ENCODE data around the gene PAEP.

DNA sequence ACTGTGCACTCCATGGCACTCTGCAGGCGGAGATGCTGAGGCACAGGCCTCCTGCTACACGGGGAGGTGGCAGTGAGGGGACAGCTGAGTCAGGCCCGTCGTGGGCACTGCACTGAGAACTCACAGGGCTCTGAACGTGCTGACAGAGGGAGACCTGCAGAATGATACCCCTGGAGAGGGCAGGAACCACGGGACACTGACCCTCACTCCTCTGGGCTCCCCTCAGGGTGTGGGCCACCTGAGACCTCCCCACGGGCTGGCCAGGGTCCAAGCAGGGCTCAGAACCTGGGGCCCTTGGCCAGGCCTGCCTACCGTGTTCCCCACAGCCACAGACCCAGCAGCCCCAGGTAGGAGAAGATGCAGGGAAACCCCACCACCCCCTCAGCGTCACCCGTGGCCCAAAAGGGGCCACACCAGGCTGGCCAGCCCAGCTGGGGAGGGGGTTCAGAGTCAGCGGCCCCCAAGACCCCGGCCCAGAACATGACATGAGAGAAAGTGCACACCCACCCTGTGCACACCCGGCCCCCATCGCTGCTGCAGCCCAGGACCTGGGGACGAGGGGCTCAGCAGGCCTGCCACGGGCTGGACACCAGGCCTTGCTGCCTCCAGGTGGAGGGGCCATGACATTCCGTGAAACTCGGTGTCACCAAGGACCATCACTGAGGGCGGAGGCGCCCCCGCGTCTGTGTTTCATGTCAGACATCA is 46.9 kb downstream of the PAEP start:
- TF ChIP-seq, protein P1, sequence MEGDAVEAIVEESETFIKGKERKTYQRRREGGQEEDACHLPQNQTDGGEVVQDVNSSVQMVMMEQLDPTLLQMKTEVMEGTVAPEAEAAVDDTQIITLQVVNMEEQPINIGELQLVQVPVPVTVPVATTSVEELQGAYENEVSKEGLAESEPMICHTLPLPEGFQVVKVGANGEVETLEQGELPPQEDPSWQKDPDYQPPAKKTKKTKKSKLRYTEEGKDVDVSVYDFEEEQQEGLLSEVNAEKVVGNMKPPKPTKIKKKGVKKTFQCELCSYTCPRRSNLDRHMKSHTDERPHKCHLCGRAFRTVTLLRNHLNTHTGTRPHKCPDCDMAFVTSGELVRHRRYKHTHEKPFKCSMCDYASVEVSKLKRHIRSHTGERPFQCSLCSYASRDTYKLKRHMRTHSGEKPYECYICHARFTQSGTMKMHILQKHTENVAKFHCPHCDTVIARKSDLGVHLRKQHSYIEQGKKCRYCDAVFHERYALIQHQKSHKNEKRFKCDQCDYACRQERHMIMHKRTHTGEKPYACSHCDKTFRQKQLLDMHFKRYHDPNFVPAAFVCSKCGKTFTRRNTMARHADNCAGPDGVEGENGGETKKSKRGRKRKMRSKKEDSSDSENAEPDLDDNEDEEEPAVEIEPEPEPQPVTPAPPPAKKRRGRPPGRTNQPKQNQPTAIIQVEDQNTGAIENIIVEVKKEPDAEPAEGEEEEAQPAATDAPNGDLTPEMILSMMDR (IDR thresholded peaks at IDR 0.05): no peak
- no peak for TF ChIP-seq POLR2AphosphoS5 (IDR thresholded peaks at IDR 0.05)
- no peak for TF ChIP-seq POLR2A (IDR thresholded peaks at IDR 0.05)

All from prostate gland (tissue), 2 donors.